Hypothalamus (tissue), 51 donors: ENCODE data around the gene PLXNA2.

Experiments
- DNase-seq, 51 donors: peaks; one replicate each; lab custom pipeline; 2025; lab: John Stamatoyannopoulos, UW

PLXNA2 gene

DNA sequence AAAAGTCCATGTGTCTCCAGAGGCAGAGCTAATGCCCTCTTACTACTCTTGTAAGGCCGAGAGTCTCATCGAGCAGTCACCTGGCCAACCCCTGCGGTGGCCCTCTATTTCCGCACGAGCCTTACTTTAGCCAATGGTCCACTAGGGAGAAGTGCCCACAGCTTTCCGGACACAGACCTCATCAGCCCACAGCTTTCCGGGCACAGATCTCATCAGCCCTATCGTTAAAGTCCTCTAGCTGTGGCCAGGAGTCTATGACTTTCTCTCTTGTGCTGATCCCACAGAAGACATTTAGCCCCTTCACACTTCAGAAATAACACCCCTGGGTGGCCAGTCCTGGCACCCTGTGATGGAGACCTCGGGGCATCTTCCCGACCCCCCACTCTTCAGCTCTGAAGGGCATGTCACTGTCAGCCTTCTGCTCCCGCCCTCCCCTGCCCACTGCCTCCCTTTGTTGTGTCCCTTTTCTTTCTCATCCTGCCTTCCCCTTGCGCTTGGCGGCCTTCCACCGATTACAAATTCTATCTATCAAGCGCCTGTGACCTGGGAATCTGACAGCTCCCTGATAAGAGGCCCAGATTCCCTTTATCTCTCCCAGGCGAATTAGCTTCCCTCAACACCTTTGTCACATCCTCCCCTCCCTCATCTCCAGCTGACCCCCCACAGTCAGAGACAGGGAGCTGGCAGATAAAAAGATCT, 161.0 kb downstream of the PLXNA2 start:
- DNase-seq = no peak

DNA sequence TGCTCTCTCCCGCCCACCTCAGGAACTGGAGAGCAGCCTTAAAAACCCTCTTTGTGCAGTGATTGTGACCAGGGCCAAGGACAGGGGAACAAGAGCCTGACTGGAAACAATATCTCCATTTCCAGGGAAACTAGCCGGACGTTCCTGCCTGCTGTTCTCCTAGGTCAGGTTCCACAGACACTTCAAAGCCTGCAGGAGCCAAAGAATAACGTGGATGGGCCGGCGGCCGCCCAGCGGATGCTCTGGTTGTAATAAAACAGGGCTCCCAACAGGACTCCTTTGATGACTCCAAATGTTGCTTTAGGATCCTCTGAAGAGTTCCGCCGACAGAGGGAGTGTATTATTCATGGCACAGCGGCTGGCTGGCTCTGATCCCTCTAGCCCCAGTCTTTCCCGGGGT, 162.2 kb downstream of the PLXNA2 start:
- DNase-seq = peak in 16 of 51 donors; percentile 22 to 67 (median 40)

DNA sequence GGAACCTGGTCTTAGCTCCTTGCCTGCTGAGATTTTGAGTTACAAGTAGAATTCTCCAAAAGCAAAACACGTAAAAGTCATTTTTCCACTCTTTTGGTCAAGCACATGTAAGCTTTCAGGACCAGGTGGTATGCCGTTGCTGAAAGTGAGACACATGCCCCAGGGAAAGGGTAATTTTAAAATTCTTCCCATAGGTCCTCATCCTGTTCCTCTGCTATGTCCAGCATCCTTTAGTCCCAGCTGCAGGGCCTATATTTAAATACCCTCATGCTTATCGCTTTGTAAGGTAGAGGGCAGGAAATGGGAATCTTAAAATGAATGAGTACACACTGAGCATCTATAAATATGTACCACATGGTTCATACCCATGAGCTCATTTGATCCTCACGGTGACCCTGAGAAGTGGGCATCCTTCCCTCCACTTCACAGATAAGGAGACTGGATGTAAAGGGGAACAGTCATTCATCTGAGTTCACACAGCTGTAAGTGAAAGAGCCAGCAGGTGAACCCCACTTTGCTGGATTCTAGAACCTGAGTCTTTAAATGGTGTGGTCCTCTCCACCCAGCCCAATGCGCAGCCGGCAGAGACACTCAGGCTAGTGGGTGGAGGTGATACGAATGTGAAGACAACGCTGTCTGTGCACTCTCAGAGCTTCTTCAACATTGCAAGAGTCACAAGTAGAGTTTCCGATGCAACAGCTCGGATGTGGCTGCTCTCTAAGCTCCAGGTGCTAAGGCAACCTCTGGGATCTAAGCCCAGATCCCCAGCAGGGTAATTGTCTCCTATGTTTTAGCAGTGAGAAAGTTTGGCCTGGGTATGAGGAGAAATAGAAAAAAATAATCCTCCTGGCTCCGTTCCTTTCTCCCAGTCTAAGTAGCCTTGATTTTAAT, 163.5 kb downstream of the PLXNA2 start:
- DNase-seq = peak in 1 of 51 donors; percentile 21

DNA sequence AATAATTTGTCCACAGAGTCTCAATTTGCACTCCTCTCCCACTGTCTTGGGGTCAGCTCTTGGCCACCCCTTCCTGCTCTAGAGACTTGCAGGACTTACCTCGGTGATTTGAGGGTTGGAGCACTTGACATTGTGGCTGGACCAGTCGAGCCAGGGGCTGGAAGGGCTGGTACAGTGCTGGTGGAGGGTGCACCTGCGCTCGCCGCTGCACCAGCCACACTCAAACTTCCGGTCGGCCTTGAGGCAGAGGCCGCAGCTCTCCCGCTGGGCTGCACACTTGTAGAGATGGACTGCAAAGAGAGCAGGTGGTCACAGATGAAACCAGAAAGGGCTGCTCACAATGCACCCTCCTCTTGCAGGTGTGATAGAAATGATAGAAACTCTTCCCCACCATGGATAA, 165.0 kb downstream of the PLXNA2 start:
- DNase-seq = no peak

DNA sequence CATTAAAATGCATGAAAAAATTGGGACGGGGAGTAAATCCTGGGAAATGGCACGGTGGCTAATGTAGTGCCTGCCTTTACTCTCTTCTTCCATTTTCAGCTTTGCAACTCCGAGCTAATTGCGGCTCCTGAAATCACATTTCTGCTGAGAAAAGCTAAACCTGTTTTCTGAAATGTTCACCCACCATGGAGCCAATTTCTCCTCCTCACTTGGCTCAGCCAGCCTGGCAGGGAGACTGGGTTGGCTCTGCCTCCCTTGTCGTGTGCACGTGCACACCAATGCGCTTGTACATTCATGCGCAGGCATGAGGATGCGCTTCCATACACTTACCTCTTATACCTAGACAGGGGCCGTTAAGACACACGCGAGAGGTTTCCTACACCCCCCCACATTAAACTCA, 165.4 kb downstream of the PLXNA2 start:
- DNase-seq = peak in 3 of 51 donors; percentile 16 to 30 (median 28)

DNA sequence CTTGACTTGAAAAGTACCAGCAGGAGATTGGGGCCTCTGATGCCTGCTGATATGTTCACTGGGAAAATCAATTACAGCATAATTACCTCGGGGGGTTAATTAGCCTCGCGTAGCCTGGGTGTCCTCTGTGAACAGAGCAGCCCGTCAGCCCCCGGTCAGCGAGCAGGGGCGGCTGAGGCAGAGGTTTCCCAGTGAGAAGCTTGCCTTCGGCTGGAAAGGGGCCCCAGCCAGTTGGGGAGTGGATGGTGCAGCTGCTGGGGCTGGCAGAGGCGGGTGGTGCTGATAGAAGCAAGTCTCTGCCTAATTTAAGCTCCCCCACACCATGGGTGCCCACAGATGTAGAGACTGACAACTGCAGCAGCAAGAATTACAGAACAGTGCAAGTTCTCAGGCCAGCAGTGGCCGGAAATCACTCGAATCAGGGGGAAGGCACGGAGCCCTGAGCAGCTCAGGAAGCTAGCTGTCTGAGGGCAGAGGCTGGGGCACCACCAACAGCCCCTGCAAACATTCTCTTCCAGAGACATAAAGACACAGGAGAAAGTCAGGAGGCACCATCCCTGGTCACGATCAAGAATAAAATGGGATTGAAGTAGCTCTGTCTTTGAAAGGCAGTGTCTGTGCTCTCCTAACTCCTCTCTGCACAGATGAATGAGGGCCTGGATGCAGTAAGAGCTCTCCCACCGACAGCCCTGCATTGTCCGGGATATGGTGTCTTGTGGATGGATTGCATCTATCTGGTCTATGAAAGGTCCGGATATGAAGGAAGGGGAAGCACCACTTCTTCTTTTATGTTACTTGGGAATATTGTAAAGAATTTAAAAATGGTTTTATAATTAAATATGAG, 166.7 kb downstream of the PLXNA2 start:
- peak in 12 of 51 donors; percentile 12 to 41 (median 22) for DNase-seq

DNA sequence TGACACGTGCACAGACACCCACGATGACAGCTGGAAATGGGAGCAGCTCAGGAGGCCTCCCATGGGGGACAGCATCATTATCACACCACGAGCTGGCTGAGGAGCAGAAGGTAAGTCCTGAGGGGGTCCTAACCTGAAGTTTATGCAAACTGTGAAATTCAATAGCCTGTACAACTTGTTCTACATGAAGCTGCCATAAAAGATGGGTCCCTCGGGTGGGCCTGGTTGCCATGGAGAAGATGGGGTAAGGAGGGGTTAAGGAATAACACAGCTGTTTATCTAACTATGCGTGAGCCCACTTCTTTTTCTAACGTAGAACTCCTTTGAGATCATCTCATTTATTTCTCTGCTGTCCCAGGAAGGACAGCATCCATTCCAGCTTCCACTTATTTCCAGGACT, 169.8 kb downstream of the PLXNA2 start:
- no peak for DNase-seq

DNA sequence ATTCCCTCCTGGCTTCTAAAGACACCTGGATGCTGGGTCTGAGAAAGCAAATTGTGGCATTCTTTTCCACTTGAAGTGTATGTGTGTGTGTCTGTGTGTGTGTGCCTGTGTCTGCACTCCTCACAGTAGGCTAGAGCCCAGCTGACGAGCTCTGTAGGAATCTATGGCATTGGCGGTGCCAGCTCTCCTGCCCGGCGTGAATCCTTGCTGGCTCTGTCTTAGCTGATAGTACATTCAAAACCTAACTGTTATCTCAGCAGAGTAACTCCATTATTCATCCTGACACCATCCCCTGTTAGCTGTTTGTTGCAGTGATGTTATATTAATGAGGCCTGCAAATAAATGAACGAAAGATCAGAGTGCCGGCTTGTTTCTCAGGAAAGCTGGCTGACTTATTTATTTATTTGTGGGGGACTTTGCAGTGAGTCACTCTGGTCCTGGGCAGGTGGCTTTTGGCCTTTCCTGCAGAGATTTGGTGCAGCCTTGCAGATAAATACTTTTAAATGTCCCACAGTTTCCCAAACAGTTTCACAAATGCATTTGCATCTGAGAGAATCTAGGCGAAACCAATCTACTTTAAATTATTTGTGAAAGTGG, 172.7 kb downstream of the PLXNA2 start:
- DNase-seq = no peak

DNA sequence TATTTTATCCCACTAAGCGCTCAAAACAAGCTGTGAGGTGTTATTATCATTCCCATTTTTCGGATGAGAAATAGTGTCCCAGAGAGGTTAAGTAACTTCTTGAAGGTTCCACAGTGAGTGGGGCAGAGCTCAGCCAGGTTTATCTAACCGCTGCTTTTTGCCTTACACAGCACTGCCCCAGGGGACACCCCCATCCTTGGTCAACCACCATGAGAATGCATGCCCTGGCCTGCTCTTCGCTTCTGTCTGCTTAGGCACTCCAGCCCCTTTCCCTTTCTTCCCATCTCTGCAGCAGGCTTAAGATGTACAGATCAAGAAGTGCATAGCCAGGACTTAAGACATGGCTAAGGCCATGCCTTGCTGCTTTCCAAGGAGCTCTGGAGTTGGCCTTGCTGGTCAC, 174.3 kb downstream of the PLXNA2 start:
- no peak for DNase-seq

DNA sequence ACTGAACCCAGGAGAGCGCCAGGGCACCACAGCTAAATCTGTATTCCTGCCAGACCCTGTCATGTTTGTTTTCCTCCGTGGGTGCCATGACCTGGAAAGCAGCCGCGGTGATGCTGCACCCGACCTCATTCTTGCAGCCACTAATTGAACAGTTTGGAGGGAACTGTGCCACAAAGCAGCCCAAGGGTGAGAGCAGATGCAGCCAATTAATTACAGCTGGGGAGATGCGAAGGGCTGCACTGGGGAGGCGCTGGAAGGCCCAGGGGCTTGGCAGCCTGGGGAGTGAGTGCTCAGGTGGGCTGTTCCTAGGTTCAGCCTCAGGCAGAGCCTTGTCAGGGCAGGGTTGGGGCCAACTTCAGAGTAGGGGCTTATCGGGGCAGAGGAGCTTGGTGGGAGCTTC, 174.9 kb downstream of the PLXNA2 start:
- DNase-seq = no peak

DNA sequence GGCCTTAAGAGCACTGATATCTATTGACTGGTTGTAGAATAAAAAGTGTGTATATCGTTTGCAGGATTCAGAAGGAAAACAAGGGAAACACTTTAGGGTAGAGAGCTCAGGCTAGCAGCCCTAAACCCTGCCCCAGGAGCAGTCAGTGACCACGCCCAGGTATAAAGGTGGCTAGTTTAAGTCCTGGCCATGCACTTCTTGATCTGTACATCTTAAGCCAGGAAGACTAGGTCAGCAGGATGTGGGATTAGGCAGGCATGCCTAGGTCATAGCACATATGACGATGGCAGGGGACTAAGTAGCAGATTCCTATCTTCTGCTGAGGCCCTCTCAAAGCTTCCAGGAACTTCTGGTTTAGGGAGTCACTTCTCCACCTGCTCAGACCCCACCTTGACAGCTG, 175.3 kb downstream of the PLXNA2 start:
- DNase-seq = no peak

DNA sequence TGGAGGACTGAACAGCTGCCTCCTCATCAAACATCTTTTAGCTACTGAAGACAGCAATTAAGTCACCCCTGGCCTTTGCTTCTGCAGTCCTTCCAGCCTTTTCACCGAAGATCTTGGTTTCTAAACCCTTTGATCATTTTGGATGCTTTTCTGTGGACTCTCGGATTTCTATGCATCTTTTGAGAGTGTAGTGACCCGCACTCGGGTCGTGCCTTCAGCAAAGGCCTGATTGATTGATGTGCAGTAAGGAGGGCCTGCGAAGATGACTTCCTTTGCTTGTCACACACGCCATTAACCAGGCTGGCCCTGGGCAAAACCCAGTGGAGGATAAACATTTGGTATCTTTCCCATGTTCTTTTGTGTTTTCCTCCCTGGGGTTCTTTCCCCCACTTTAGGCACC, 175.8 kb downstream of the PLXNA2 start:
- DNase-seq = no peak

DNA sequence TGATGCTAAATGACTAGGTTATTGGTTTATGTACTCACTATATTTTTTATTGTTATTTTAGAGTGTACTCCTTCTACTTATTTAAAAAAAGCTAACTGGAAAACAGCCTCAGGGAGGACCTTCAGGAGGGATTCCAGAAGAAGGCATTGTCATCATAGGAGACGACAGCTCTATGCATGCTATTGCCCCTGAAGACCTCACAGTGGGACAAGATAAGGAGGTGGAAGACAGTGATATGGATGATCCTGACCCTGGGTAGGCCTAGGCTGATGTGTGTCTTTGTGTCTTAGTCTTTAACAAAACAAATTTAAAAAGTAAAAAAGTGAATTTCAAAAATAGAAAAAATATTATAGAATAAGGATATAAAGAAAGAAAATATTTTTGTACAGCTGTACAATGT, 177.6 kb downstream of the PLXNA2 start:
- no peak for DNase-seq

DNA sequence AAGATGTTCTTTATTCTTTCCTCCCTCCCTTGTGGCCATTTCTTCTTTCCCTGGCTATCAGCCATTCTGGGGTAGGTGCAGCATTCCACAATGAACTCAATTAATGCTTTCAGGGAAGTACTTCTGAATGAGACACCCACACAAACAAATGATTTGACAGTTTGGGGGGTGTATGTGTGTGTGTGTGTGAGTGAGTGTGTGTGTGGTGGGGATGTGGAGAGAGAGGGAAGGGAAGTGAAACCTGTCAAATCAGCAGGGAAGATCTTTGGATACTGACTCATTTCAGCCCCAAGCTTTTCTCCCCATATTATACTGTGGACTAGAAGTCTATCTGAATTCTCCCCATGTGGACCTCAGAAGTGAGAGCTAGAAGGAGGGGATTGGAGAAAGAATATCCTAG, 178.3 kb downstream of the PLXNA2 start:
- peak in 9 of 51 donors; percentile 15 to 61 (median 26) for DNase-seq

DNA sequence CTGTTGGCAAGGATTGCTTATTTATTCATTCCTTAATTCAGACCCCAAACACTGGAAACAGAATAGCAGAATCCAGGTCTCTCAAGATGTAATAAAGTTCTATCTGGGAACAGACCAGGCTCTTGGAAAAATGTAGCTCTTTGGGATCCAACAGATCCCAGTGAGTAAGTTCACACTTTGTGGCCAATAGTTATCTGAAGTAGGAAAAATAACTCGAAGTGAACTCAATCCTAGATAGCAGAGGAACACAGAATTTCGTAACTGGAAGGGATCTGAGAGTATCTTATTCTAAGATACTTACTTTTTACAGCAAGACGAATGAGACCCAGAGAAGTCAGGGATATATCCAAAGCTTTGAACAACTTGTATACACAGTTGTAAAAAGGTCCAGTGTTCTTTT, 182.6 kb downstream of the PLXNA2 start:
- no peak for DNase-seq

DNA sequence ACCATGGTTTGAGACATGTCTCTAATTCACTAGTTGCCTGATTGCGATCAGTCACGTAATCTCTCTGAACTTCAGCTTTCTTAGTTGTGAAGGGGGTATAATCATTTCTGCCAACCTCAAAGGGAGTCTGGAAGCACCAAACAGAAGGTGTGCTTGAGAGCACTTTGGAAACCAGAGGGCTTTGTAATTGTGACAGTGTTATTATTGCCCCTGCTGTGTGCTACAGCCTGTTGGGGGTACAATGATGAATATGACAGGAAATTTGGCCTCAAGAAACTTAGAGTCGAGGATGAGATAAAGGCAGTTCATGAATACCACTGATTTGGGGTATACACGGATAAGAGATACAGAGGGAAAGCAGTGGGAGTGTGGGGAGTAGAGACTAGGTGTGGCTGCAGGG, 183.1 kb downstream of the PLXNA2 start:
- DNase-seq = no peak

DNA sequence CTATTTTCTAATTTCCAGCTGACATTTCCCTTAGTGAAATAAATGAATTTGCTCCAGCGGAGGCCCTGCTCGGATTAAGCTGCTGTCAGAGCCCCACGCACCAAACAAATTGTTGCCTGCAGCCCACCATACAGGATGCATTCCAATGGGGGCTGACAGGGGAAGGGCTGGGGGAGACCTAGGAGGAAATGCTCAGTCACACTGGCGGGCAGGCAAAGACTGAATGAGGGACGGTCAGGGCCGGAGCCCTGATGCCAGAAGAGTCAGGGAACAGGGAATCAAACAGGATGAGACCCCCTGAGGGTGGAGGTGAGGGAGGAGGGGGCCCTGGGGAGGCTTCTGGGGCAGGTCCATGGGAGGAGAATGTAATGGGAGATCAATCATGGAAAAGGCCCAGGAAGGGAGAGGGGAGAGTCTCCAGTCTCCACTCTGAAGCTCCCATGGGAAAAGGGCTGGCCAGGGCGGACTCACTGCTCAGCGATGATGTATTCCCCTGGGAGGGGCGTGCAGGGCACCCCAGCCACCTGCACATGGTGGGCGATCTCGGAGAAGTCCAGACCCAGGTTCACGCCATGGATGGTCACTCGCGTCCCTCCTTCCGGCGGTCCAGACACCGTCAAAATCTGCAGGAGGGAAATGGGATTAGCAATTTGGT, 183.8 kb downstream of the PLXNA2 start:
- no peak for DNase-seq

DNA sequence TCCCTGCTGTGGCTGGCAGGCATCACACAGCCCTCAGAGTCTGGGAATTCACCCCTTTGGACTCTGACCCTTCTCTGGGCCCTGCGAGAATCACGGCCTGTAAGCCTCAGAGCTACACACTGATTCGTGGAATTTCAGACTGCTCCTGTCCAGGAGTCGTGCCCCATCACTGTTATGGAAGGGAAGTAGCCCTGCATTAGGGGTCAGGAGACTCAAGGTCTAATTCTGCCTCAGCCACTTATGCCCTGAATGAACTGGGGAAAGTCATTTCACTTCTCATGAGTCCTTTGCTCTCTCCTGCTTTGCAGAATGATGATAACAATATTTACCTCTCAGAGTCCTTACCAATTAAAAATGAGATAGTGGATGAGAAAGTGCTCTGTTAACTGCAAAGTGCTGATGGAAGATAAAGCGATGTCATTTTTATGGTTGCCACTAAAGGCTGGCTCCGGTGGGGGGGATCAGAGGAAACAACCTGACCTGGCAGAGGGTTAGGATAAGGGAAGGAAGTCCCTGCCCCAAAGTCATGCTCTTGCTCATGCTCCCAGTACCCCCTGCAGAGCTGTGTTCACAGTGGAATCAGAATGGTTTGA, 184.7 kb downstream of the PLXNA2 start:
- no peak for DNase-seq

DNA sequence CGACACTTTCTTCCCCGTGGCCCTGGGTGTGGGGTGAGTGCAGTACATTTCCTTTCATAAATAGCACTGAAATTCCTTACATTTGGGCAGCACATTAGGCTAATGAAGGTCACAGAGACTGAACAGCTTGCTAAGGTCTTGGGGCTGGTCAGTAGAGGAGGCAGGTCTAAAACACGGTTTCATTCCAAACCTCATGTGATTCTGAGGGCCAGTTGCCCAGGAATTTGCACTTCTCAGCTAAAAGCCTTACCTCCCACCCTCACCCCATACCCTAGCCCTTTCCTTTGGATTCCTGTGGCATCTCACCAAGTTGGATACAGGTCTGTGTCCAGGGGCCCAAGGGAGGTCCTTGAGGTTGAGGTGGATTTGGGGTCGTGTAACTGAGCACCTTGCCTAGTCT, 185.4 kb downstream of the PLXNA2 start:
- DNase-seq = no peak

DNA sequence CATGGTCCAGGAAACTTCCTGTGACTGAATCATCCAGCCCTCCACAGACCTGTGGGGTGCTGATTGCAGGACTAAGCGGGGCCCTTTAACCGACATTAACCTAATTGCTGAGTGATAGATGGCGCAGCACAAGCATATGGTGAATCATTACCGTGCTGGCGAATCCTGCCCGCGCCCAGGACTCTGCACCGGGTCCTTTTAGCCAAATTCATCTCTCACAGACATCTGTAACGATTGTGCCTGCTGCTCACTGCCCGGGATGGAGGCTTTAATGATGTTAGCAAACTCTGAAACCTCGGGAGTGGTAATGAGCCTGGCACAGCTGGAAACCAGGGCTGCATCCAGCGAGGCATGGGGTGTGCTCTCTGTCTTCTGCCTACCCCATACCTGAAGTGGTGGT, 185.9 kb downstream of the PLXNA2 start:
- DNase-seq = no peak
